Stimulated activated naive CD4-positive, alpha-beta T cell treated with Interleukin-2 at 50 U/mL for 16 hours (primary cell): ENCODE results near the gene OCA2.

Experiments used
- DNase-seq: peaks from one replicate; lab custom pipeline; 2025; lab: John Stamatoyannopoulos, UW

The OCA2 gene

GRCh38 chr15:28118531-28118930 lies 19.4 kb upstream of the OCA2 start:
- no peak for DNase-seq

GRCh38 chr15:28118083-28118482 lies 19.0 kb upstream of the OCA2 start:
- no peak for DNase-seq

GRCh38 chr15:28117432-28117990 lies 18.4 kb upstream of the OCA2 start:
- DNase-seq = no peak

GRCh38 chr15:28116521-28117431 lies 17.7 kb upstream of the OCA2 start:
- DNase-seq = no peak

- DNase-seq = no peak
Observed at GRCh38 chr15:28115871-28116270, 16.8 kb upstream of the OCA2 start.

- no peak for DNase-seq
Observed at GRCh38 chr15:28114721-28115622, 15.9 kb upstream of the OCA2 start.

- no peak for DNase-seq
Observed at GRCh38 chr15:28114114-28114455, 15.0 kb upstream of the OCA2 start.

GRCh38 chr15:28113394-28114113 lies 14.4 kb upstream of the OCA2 start:
- DNase-seq = no peak

GRCh38 chr15:28112962-28113361 lies 13.8 kb upstream of the OCA2 start:
- no peak for DNase-seq

- DNase-seq = no peak
Observed at GRCh38 chr15:28112101-28112760, 13.1 kb upstream of the OCA2 start.

GRCh38 chr15:28111543-28111942 lies 12.4 kb upstream of the OCA2 start:
- DNase-seq = no peak

- no peak for DNase-seq
Observed at GRCh38 chr15:28110481-28110881, 11.4 kb upstream of the OCA2 start.

- DNase-seq = no peak
Observed at GRCh38 chr15:28109626-28110455, 10.7 kb upstream of the OCA2 start.

GRCh38 chr15:28107904-28108275 lies 8.8 kb upstream of the OCA2 start:
- no peak for DNase-seq

- no peak for DNase-seq
Observed at GRCh38 chr15:28107111-28107903, 8.2 kb upstream of the OCA2 start.

GRCh38 chr15:28106294-28107110 lies 7.4 kb upstream of the OCA2 start:
- DNase-seq = no peak

- DNase-seq = no peak
Observed at GRCh38 chr15:28105793-28106192, 6.7 kb upstream of the OCA2 start.

- no peak for DNase-seq
Observed at GRCh38 chr15:28105224-28105791, 6.2 kb upstream of the OCA2 start.

GRCh38 chr15:28104326-28104725 lies 5.2 kb upstream of the OCA2 start:
- no peak for DNase-seq
